SHP77 (cell line): ENCODE data around the gene PKP4.
"Not testable (repeated sequence)": the region's sequence is repeated elsewhere in the genome, so short reads cannot be mapped to it uniquely, and the experiment has no call there.

ENCODE experiments used
- DNase-seq, 2 experiments: peaks; one replicate each; lab custom pipeline; 2025; lab: John Stamatoyannopoulos, UW

Gene PKP4

DNA sequence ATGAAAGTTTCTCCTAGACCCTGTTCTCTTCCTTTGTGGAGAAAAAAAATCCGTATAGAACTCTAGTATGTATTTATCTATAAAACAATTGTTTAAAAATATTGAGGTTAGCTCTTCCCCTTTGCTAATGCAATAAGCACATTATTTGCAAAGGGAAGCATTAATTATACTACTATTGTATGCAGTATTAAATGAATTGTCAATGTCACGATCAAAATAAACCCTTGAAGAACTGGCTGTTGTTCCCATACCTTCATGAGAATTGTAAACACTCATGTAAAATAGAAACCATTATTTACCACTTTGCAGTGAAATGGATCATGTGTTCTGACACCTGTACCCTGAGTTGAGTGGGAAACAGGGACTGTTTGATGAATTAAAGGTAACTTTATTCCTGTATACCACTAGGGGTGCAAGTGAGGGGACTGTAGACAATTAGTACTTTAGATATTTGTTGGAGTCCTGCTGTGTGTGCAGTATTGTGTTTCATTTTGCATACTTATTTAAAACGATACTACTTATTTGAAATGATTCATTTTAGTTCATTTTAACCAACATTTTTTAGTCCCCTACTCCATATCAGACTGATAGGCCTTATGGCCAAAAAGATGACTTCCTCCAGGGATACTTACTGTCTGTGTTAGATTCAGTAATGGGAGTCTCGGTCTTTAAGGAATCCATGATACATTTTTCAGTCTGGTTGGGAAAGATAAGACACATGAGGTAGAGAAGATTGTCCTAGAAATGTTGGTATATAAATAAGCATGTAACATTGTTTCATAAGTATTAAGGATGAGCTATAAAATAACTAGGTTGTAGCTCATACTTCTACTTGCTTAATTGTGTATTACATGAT is 7.9 kb downstream of the PKP4 start:
- DNase-seq, result no peak

DNA sequence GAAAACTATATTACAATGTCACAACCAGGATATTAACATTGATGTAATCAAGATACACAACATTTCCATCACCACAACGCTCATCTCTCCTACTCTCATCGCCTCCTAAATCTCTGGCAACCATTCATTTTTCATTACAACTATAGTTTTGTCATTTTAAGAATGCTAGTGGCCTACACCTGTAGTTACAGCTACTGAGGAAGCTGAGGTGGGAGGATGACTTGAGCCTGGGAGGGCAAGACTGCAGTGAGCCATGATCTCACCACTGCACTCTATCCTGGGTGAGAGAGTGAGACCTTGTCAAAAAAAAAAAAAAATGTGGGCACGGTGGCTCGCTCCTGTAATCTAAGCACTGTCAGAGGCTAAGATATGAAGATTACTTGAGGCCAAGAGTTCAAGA is 10.5 kb downstream of the PKP4 start:
- no peak for DNase-seq

DNA sequence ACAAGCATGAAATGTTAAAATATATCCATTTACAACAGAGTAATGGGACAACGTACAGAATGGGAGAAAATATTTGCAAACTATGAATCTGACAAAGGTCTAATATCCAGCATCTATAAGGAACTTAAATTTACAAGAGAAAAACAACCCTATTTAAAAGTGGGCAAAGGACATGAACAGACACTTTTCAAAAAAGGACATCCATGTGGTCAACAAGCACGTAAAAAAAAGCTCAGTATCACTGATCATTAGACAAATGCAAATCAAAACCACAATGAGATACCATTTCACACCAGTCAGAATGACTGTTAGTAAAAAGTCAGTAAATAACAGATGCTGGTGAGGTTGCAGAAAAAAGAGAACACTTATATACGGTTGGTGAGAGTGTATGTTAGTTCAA is 16.1 kb downstream of the PKP4 start:
- DNase-seq, result not testable (repeated sequence)

DNA sequence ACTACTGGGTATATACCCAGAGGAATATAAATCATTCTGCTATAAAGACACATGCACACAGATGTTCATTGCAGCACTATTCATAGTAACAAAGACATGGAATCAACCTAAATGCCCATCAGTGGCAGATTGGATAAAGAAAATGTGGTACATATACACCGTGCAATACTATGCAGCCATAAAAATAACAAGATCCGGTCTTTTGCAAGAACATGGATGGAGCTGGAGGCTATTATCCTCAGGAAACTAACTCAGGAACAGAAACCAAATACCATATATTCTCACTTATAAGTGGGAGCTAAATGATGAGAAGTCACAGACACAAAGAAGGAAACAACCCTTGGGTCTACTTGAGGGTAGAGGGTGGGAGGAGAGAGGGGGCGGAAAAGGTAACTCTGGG is 16.5 kb downstream of the PKP4 start:
- DNase-seq, result not testable (repeated sequence)

DNA sequence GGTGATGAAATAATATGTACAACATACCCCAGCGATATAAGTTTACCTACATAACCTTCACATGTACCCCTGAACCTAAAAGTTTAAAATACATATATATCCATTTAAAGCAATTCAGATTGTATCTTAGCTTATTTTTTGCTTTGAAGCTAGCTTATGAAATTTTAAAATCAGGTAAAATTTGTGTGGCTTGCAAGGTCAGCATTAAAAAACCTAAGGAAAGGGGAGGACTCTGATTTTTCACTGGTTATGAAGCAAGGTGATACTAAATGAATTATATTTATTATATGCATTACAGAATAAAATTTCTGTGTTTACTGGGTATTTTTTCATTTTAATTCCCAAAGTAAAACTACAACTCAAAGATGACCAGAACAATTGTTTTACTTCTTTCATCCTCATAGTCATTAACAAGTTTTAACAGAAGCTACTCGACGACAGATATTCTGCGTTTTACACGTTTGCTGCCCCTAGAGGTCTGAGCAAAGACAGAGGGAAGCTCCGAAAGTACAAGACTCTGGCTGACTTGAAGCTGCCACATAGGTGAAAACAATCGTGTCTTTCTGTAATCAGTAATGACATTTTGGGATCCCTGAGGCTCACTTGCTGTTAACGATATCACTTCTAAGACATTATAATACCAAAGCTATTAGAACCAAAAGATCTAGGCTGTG is 17.1 kb downstream of the PKP4 start:
- DNase-seq, result no peak

DNA sequence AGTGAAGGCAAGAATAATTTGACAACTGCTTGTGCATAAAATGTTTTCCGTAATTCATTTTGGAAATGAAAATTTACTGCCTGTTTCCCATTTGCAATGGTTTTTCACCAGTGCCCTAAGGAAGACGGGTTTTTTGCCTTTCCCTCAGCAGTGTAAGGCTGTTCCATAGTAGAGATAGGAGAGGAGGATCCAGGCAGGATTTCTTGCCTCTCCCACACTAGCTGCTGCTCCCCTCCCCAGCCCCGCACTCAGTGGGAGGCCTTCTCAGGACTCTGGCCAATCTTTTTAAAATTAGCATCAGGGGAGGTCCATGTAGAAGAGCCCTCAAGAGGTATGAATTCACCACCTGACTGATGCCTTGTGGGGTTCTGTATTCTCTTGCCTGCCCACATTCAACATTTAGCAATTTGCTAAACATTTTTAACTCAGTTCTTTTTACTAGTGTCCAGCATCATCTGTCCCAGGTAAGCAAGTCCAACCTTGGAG is 17.8 kb downstream of the PKP4 start:
- DNase-seq, result not testable (repeated sequence)

DNA sequence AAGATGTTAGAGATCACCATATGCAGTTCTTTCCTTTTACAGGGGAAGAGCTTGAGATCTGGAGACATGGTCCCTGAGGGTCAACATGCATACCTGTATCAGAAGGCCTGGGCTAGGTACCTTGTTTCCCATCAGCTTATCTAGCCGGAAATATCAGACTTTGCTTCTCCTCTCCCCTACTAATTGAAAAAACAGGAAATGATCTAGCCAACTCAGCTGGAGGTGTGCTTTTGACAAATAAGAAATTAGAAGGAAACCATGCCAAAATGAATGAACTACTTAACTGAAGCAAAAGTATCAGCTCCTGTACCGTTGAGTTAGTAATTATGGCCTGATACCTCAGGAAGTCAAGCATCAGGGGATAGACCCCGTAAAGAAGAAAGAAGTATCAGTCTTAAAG is 20.4 kb downstream of the PKP4 start:
- no peak for DNase-seq

DNA sequence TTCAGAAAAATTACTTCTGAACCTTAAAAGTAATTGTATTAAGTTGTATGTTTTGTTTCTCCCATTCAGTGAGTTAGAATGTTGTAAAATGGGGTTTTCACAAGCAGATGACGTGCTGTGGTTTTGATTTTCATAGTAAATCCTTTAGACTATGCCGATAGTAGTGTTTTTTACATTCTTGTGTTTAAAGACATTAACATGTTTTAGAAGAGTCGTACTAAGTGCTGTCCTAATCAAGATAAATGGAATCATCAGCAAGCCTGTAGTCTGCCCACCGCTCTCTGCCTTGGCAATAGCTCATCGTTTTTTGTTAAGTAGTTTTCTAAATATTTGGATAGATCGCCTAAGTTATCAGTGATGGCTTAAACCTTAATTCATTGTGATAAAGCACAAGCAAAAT is 21.5 kb downstream of the PKP4 start:
- no peak for DNase-seq

DNA sequence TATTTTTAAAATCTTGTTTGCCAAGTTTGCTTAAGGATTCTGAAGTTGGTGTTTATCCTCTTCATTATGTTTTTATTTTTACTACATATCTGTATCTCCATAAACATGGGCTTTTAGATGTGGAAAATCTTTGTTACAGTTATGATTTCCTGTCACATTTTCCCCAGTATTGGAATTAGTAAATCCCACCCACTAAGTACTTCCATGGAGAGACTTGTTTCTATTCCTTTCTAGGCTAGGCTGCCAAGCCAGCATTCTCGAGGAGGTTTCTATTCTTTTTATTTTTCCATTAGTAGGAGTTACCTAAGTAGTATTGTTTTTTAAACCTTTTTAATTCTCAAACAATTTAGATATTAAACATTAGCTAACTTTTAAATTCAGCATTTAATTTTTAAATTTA is 22.1 kb downstream of the PKP4 start:
- DNase-seq, result no peak

DNA sequence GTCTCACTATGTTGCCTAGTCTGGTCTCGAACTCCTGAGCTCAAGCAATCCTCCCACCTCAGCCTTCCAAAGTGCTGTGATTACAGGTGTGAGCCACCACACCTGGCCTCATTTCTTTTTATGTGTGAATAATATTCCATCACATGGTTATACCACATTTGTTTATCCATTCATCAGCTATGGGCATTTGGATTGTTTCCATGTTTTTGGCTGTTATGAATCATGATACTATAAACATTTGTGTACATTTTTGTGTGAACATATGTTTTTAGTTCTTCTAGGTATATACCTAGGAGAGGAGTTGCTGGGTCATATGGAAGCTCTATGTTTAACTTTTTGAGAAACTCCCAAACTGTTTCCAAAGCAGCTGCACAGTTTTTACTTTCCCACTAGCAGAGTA is 24.4 kb downstream of the PKP4 start:
- DNase-seq, result no peak

DNA sequence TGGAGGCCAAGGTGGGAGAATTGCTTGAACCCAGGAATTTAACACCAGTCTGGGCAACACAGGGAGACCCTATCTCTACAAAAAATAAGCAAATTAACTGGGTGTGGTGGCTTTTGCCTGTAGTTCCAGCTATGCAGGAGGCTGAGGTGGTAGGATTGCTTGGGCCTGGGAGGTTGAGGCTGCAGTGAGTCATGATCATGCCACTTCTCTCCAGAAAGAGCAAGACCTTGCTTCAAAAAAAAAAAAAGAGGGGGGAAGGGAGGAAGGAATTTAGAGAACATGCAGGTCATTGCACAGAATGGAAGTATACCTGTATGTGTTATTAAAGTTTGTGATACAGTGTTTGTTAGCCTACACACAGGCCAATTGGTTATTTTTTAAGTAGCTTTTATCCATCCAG is 25.8 kb downstream of the PKP4 start:
- no peak for DNase-seq

DNA sequence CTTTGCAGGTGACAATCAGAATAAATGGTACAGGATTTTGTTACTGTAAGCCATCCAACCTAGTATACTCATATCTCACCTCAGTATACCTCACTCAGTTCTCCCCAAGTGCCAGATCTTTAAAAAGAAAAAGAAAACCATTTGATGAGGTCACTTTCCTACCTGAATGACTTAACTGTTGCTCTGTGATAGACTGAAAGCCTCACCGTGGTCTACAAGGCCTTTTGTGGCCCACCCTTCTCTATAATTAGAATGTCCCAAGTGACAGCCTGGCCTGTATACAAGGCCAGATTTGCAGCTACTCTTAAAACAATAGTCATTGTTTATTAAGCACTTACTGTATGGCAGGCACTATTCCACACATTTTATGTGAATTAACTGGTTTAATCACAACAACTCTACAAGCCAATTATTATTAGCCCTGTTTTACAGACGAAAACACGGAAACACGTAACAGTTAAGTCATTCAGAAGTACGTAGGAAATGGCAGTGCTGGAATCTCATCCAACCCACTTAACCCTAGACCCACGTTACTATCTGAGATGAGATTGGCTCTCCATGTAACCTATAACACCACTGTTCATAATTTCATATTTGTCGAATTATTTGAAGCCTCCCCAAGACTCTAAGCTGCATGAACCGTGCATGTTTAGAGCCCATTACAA is 28.3 kb downstream of the PKP4 start:
- no peak for DNase-seq

DNA sequence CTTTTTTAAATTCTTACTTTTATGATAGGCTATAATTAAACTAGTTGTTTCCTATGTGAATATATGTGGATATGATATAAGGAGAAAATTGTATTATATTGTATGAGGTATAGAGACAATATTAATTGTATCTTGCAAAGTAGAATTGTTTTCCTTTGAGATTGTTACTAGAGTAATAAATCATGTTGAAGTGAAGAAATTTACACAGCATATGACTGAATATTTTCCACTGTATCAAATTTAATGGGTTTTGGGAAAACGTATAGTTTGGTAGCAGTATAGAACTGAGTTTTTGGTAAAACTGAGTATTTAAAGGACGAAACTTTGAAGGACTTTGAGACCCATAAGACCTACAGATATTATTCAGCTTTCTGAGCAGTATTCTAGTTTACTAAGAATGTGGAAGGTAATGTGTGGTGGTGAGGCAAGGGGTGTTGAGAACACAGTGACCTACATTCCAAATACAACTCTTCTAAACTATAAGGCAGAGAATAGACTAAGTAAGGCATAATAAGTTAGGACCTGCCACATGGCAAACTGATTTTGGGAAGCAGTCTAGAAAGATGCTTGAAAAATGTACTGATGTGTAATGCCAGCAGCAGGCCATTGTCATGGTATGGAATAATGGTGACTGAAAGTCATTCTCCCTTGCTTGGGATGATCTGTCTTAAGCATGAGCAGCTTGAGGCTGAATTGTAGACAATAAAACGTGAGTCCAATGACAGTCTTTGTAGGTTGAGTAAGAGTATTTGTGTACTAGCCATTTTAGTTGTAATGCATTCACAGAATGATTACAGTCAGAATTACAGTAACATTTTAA is 29.6 kb downstream of the PKP4 start:
- DNase-seq, result no peak

DNA sequence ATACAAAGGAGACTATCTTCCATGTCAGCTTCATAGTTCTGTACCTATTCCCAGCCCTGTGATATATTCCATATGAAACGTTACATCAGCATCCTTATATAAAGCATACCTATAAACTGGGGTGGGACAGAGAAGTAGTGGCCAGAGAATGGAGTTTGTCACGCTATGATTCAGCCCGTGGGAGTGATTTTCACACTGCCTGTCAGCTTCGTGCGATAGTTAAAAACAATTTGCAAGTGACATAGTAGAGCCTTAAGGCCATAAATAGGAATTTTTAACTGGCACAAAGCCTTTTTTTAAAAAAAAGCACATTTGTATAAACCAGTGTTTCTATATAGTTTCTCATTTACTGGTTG is 30.2 kb downstream of the PKP4 start:
- DNase-seq, result no peak

DNA sequence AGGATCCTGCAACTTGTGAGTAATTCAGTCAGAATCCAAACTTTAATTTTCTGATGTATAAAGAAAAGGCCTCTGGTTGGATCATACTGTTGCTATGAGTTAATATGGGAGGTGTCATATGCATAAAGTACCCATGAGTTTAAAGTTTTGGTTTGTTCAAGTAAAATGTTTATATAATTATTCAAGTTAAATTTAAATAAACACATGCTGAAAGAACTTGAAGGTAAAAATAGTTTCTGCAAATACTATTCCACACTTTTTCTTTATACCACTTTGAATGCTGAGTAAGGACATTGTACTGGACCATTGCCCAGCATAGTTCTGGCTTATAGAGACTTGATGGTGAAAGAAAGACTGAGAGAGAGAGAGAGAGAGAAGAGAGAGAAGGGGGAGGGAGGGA is 30.7 kb downstream of the PKP4 start:
- no peak for DNase-seq

DNA sequence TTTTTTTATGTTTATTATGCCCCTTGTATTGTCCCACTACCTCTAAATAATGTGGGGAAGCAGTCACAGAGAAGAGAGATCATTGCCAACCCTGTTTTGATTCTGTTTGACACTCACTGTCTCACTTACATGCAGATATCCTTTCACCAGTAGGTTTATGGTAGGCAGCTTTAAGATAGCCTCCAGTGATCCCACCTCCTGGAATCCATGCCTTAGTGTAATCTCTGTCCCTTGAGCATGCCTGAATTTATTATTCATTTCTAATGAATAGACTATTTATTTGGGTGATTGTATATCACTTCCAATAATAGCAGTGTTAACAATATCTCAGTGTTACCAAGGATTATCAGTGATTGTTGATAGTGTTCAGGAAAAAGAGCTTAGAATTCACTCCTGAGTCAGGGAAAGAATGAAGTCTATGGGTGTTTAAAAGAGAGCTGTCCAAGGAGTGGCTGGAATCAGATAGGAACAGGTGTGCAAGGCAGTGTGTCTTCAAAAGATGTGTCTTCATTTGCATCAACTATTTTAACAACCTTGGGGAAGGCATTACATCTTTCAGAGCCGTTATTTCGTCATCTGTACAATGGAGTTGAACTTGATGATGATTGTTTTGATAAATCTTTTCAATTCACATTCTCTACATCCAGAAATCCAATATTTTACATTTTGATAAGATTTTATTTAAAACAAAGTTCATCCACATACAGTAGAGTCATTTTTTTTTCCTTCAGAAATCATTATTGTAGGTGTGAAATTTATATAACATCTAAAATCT is 31.9 kb downstream of the PKP4 start:
- DNase-seq, result no peak

DNA sequence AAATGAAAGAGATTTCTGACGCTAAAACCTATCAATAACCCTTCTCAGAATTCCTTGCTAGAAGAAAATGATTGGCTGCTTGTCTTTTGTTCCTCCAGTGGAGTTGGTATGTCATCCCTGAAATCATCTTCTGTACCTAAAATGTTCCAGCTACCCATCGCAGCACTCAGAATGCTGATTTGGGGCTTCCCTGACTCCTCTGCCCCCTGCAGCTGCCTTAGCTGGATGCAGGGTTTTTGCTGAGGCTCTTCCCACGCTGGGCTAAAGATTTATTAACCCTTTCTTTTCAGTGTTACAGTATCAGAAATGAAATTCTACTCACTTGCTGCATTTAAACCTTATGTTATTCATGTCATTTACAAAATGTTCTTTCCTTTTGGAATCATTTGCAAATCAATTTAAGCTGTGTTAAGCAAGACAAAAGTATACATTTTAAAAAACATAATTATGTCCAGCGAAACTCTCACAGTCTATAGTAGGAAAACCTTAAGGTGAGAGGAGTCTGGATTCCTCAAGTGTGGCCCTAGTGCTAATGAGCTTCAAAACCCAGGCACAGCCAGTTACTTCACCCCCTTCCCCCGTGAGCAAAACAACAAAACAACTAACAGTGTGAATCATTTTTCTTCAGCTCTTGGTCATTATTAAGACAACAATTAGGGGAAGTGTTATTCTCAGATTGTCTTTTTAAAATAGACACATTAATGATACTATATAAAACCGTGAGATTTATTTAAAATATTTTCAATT is 32.8 kb downstream of the PKP4 start:
- DNase-seq, result no peak

DNA sequence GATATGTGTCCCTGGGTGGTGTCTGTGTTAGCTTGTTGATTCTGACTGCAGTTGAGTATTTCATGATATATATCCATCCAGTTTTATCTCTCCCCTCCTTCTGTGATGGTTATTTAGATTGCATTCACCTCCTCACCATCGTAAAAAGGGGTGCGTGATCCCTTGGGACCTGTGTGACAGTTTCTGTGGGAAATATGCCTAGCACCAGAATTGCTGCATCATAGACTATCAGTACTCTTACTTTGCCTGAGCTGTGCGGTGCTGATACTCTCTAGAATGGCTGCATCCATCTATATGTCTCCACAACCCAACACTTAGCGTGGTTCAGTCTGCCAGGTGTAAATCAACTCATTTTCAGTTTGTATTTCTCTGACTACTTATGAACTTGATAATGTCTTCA is 34.3 kb downstream of the PKP4 start:
- DNase-seq, result no peak

DNA sequence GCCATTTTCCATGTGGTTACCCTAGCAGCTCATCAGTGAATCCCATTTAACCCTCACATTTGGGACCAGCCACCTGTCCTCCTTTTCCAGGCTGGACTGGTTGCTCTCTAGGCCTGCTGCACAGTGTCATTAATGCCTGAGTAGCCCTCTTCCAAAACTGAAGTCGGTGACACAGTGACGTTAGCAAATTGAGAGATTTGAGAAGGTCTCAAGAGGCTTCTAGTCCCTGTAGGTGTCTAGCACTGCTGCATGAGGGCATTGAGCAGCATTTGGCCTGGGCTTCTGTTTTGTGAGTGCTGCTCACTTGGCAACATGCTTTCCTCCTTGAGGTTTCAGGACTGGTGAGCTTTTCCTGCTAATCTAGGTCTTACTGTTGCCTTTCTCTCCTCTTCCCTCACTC is 36.7 kb downstream of the PKP4 start:
- DNase-seq, result no peak

DNA sequence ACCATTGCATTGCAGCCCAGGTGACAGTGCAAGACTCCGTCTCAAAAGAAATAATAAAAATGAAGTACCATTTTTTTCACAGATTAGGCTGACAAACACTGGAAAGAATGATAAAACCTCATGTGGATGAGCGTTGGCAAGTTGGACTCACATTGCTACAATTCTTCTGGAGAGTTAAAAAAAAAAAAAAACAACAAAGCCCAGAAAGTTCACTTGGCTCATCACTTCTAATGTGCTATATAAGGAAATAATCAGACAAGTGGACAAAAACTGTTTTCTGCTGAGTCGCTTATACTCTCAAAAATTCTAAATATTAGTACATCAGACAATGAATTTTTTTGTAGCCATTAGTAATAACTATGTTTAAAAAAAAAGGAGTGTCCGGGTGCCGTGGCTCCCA is 38.4 kb downstream of the PKP4 start:
- no peak for DNase-seq

DNA sequence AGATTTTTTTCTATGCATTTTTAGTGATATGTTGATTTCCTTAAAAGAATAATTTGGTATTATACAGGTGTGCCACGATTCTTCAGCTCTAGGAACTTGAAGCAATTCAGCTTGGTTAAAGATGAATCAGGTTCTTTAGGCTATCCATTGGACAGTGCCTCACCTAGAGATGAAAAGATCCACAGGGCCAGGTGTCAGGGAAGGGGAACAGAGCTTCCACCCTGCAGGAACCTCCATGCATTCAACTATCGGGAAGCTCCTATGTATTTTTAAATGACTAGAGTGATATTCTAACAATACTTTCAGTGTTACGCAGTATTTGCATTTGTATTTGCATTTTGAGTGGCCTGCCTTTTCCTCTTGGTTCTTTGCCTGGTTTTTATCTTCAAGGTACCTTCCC is 40.2 kb downstream of the PKP4 start:
- DNase-seq, result no peak
